Activated T-cell treated with anti-CD3 and anti-CD28 coated beads, Interleukin-2, amount 50 U/mL, for 24 hours (primary cell): ENCODE data around the gene ANO1.

Experiments used
- DNase-seq: peaks from one replicate; pipeline ENCODE4 v3.0.0-alpha.2; 2020
- H3K27ac Mint-ChIP-seq: 2 replicates; pipeline ENCODE4 v1.8.0; 2020; ENCODE audit warnings: mild to moderate bottlenecking, mixed read lengths
- H3K27me3 Mint-ChIP-seq: 2 replicates; pipeline ENCODE4 v1.8.0; 2020; ENCODE audit warnings: mixed read lengths
- H3K36me3 Mint-ChIP-seq: 2 replicates; pipeline ENCODE4 v1.8.0; 2020; ENCODE audit warnings: low read depth, mixed read lengths
- H3K4me1 Mint-ChIP-seq: 2 replicates; pipeline ENCODE4 v1.8.0; 2020; ENCODE audit warnings: low read depth, mixed read lengths
- H3K4me3 Mint-ChIP-seq: 2 replicates; pipeline ENCODE4 v1.8.0; 2020; ENCODE audit warnings: mild to moderate bottlenecking, moderate library complexity, mixed read lengths
- H3K9me3 Mint-ChIP-seq: 2 replicates; pipeline ENCODE4 v1.8.0; 2020; ENCODE audit warnings: mixed read lengths

Gene ANO1

GRCh38 chr11:70040452-70040851 is 37.7 kb upstream of the ANO1 start:
- Mint-ChIP-seq H3K4me3 (no peak overlapping the region), H3K27me3 (peaks cover 46% of the 10 kb centered on the region), H3K4me1 (no peaks in the 10 kb centered on the region), H3K27ac (no peak overlapping the region), H3K36me3 (no peaks in the 10 kb centered on the region), H3K9me3 (peaks cover 27% of the 10 kb centered on the region)
- no peak for DNase-seq

- Mint-ChIP-seq H3K27ac (no peak overlapping the region), H3K4me1 (no peaks in the 10 kb centered on the region), H3K36me3 (no peaks in the 10 kb centered on the region), H3K9me3 (peaks cover 27% of the 10 kb centered on the region), H3K27me3 (peaks cover 47% of the 10 kb centered on the region), H3K4me3 (no peak overlapping the region)
- DNase-seq, result no peak
Observed at GRCh38 chr11:70040869-70041501, 37.1 kb upstream of the ANO1 start.

GRCh38 chr11:70043482-70043881 is 34.6 kb upstream of the ANO1 start:
- Mint-ChIP-seq H3K36me3 (no peaks in the 10 kb centered on the region), H3K4me3 (no peak overlapping the region), H3K27me3 (peaks cover 39% of the 10 kb centered on the region), H3K4me1 (no peaks in the 10 kb centered on the region), H3K27ac (no peak overlapping the region), H3K9me3 (peaks cover 18% of the 10 kb centered on the region)
- DNase-seq, result no peak

GRCh38 chr11:70046089-70046488 is 32.0 kb upstream of the ANO1 start:
- H3K4me1 Mint-ChIP-seq, result no peaks in the 10 kb centered on the region
- no peak overlapping the region for H3K27ac Mint-ChIP-seq
- H3K4me3 Mint-ChIP-seq, result no peak overlapping the region
- peaks cover 14% of the 10 kb centered on the region for H3K9me3 Mint-ChIP-seq
- no peak for DNase-seq
- H3K36me3 Mint-ChIP-seq, result no peaks in the 10 kb centered on the region
- H3K27me3 Mint-ChIP-seq, result peaks cover 49% of the 10 kb centered on the region

- no peak overlapping the region for H3K27ac Mint-ChIP-seq
- no peaks in the 10 kb centered on the region for H3K36me3 Mint-ChIP-seq
- H3K4me1 Mint-ChIP-seq, result no peaks in the 10 kb centered on the region
- H3K9me3 Mint-ChIP-seq, result no peaks in the 10 kb centered on the region
- no peak overlapping the region for H3K4me3 Mint-ChIP-seq
- DNase-seq, result no peak
- H3K27me3 Mint-ChIP-seq, result peaks cover 54% of the 10 kb centered on the region
Observed at GRCh38 chr11:70048279-70049024, 29.7 kb upstream of the ANO1 start.

- DNase-seq, result no peak
- no peaks in the 10 kb centered on the region for H3K4me1 Mint-ChIP-seq
- no peak overlapping the region for H3K27ac Mint-ChIP-seq
- H3K4me3 Mint-ChIP-seq, result no peak overlapping the region
- H3K9me3 Mint-ChIP-seq, result no peaks in the 10 kb centered on the region
- no peaks in the 10 kb centered on the region for H3K36me3 Mint-ChIP-seq
- peaks cover 56% of the 10 kb centered on the region for H3K27me3 Mint-ChIP-seq
Observed at GRCh38 chr11:70049045-70049444, 29.1 kb upstream of the ANO1 start.

- DNase-seq, result no peak
- Mint-ChIP-seq H3K4me1 (no peaks in the 10 kb centered on the region), H3K9me3 (no peaks in the 10 kb centered on the region), H3K27me3 (peaks cover 52% of the 10 kb centered on the region), H3K36me3 (no peaks in the 10 kb centered on the region), H3K4me3 (no peak overlapping the region), H3K27ac (no peak overlapping the region)
Observed at GRCh38 chr11:70050243-70050642, 27.9 kb upstream of the ANO1 start.

GRCh38 chr11:70054004-70054403 is 24.1 kb upstream of the ANO1 start:
- no peaks in the 10 kb centered on the region for H3K36me3 Mint-ChIP-seq
- no peak for DNase-seq
- H3K4me1 Mint-ChIP-seq, result no peaks in the 10 kb centered on the region
- no peak overlapping the region for H3K4me3 Mint-ChIP-seq
- H3K9me3 Mint-ChIP-seq, result peaks cover 7% of the 10 kb centered on the region
- H3K27ac Mint-ChIP-seq, result no peak overlapping the region
- peaks cover 62% of the 10 kb centered on the region for H3K27me3 Mint-ChIP-seq

GRCh38 chr11:70055444-70055843 is 22.7 kb upstream of the ANO1 start:
- Mint-ChIP-seq H3K27ac (no peak overlapping the region), H3K9me3 (peaks cover 7% of the 10 kb centered on the region), H3K36me3 (no peaks in the 10 kb centered on the region), H3K4me1 (no peaks in the 10 kb centered on the region), H3K4me3 (no peak overlapping the region), H3K27me3 (peaks cover 47% of the 10 kb centered on the region)
- no peak for DNase-seq

- H3K27me3 Mint-ChIP-seq, result peaks cover 35% of the 10 kb centered on the region
- H3K4me1 Mint-ChIP-seq, result no peaks in the 10 kb centered on the region
- H3K9me3 Mint-ChIP-seq, result peaks cover 7% of the 10 kb centered on the region
- no peak for DNase-seq
- H3K4me3 Mint-ChIP-seq, result no peak overlapping the region
- H3K27ac Mint-ChIP-seq, result no peak overlapping the region
- no peaks in the 10 kb centered on the region for H3K36me3 Mint-ChIP-seq
Observed at GRCh38 chr11:70057080-70057479, 21.0 kb upstream of the ANO1 start.

- H3K4me1 Mint-ChIP-seq, result no peaks in the 10 kb centered on the region
- no peak overlapping the region for H3K4me3 Mint-ChIP-seq
- no peak overlapping the region for H3K27ac Mint-ChIP-seq
- peaks cover 7% of the 10 kb centered on the region for H3K9me3 Mint-ChIP-seq
- H3K36me3 Mint-ChIP-seq, result no peaks in the 10 kb centered on the region
- H3K27me3 Mint-ChIP-seq, result peaks cover 31% of the 10 kb centered on the region
- DNase-seq, result no peak
Observed at GRCh38 chr11:70059971-70060370, 18.1 kb upstream of the ANO1 start.

- H3K36me3 Mint-ChIP-seq, result no peaks in the 10 kb centered on the region
- H3K4me3 Mint-ChIP-seq, result no peak overlapping the region
- H3K4me1 Mint-ChIP-seq, result no peaks in the 10 kb centered on the region
Observed at GRCh38 chr11:70060611-70061293, 17.4 kb upstream of the ANO1 start.

GRCh38 chr11:70061734-70062133 is 16.4 kb upstream of the ANO1 start:
- Mint-ChIP-seq H3K36me3 (no peaks in the 10 kb centered on the region), H3K4me1 (no peaks in the 10 kb centered on the region), H3K4me3 (no peak overlapping the region), H3K27ac (no peak overlapping the region), H3K27me3 (peaks cover 30% of the 10 kb centered on the region), H3K9me3 (no peaks in the 10 kb centered on the region)
- no peak for DNase-seq

More at GRCh38 chr11:70060611-70061293, 17.4 kb upstream of the ANO1 start:
- Mint-ChIP-seq H3K27me3 (peaks cover 34% of the 10 kb centered on the region), H3K9me3 (peaks cover 5% of the 10 kb centered on the region), H3K27ac (no peak overlapping the region)
- DNase-seq, result no peak

- H3K27ac Mint-ChIP-seq, result no peak overlapping the region
- H3K36me3 Mint-ChIP-seq, result no peaks in the 10 kb centered on the region
- H3K27me3 Mint-ChIP-seq, result peaks cover 23% of the 10 kb centered on the region
- H3K4me3 Mint-ChIP-seq, result no peak overlapping the region
- no peaks in the 10 kb centered on the region for H3K9me3 Mint-ChIP-seq
- H3K4me1 Mint-ChIP-seq, result no peaks in the 10 kb centered on the region
- DNase-seq, result no peak
Observed at GRCh38 chr11:70063121-70063520, 15.0 kb upstream of the ANO1 start.

GRCh38 chr11:70063555-70063954 is 14.6 kb upstream of the ANO1 start:
- H3K9me3 Mint-ChIP-seq, result no peaks in the 10 kb centered on the region
- no peak for DNase-seq

More at GRCh38 chr11:70063555-70063954, 14.6 kb upstream of the ANO1 start:
- H3K27me3 Mint-ChIP-seq, result peaks cover 24% of the 10 kb centered on the region
- no peaks in the 10 kb centered on the region for H3K4me1 Mint-ChIP-seq
- no peaks in the 10 kb centered on the region for H3K36me3 Mint-ChIP-seq
- H3K4me3 Mint-ChIP-seq, result no peak overlapping the region
- H3K27ac Mint-ChIP-seq, result no peak overlapping the region
